Activated T-cell treated with anti-CD3 and anti-CD28 coated beads for 1 hour (primary cell): ENCODE data around the gene IL17RA.
A peak's percentile ranks its signal among the peaks of the same experiment; 100 is the strongest.

Experiments
- DNase-seq: peaks from one replicate; pipeline ENCODE4 v3.0.0-alpha.2; 2020; ENCODE audit warnings: low read depth

Gene IL17RA

GRCh38 chr22:17106161-17106784 is 21.5 kb downstream of the IL17RA start:
- DNase-seq: no peak

- DNase-seq: no peak
Measured at GRCh38 chr22:17106785-17107546, 22.2 kb downstream of the IL17RA start.

GRCh38 chr22:17107547-17107810 is 22.7 kb downstream of the IL17RA start:
- no peak for DNase-seq

GRCh38 chr22:17108256-17109112 is 23.7 kb downstream of the IL17RA start:
- DNase-seq: no peak

- no peak for DNase-seq
Measured at GRCh38 chr22:17109113-17109865, 24.5 kb downstream of the IL17RA start.

GRCh38 chr22:17109976-17110375 is 25.2 kb downstream of the IL17RA start:
- DNase-seq: no peak

- DNase-seq: no peak
Measured at GRCh38 chr22:17110791-17111550, 26.2 kb downstream of the IL17RA start.

GRCh38 chr22:17112491-17113042 is 27.8 kb downstream of the IL17RA start:
- DNase-seq: no peak

- no peak for DNase-seq
Measured at GRCh38 chr22:17113600-17113999, 28.8 kb downstream of the IL17RA start.

- no peak for DNase-seq
Measured at GRCh38 chr22:17114173-17114897, 29.5 kb downstream of the IL17RA start.

- DNase-seq: no peak
Measured at GRCh38 chr22:17114898-17115235, 30.1 kb downstream of the IL17RA start.

- DNase-seq: no peak
Measured at GRCh38 chr22:17115236-17115635, 30.4 kb downstream of the IL17RA start.

GRCh38 chr22:17115945-17116565 is 31.3 kb downstream of the IL17RA start:
- no peak for DNase-seq

GRCh38 chr22:17116572-17117330 is 32.0 kb downstream of the IL17RA start:
- no peak for DNase-seq

GRCh38 chr22:17117400-17117799 is 32.6 kb downstream of the IL17RA start:
- DNase-seq: no peak

- DNase-seq: no peak
Measured at GRCh38 chr22:17117890-17118289, 33.1 kb downstream of the IL17RA start.

- no peak for DNase-seq
Measured at GRCh38 chr22:17118342-17118741, 33.5 kb downstream of the IL17RA start.

GRCh38 chr22:17119481-17120202 is 34.8 kb downstream of the IL17RA start:
- DNase-seq: no peak

- DNase-seq: peak; percentile 46
Measured at GRCh38 chr22:17120281-17120680, 35.5 kb downstream of the IL17RA start.
